ENCODE measurements around the gene SMAD7.

Gene SMAD7

GRCh38 chr18:48909721-48910120 is 41.0 kb downstream of the SMAD7 start:
- H3K4me3 ChIP-seq (ENCODE audit: control insufficient read depth, low read depth, low read length) = no peak overlapping the region
- no peak for DNase-seq (ENCODE audit: low read depth)
- no peak for TF ChIP-seq CTCF (IDR thresholded peaks at IDR 0.05; ENCODE audit: control insufficient read depth, insufficient read depth, low read depth, low read length, missing control alignments)

- no peak for TF ChIP-seq CTCF (IDR thresholded peaks at IDR 0.05; ENCODE audit: control insufficient read depth, insufficient read depth, low read depth, low read length, missing control alignments)
- H3K4me3 ChIP-seq (ENCODE audit: control insufficient read depth, low read depth, low read length) = no peak overlapping the region
- no peak for DNase-seq (ENCODE audit: low read depth)
These were observed 41.8 kb downstream of the SMAD7 start for GRCh38 chr18:48908916-48909315.

GRCh38 chr18:48905513-48905912 is 45.3 kb downstream of the SMAD7 start:
- TF ChIP-seq CTCF (IDR thresholded peaks at IDR 0.05; ENCODE audit: control insufficient read depth, insufficient read depth, low read depth, low read length, missing control alignments) = no peak
- no peak overlapping the region for H3K4me3 ChIP-seq (ENCODE audit: control insufficient read depth, low read depth, low read length)
- DNase-seq (ENCODE audit: low read depth) = no peak

GRCh38 chr18:48904847-48905394 is 45.8 kb downstream of the SMAD7 start:
- H3K4me3 ChIP-seq (ENCODE audit: control insufficient read depth, low read depth, low read length) = no peak overlapping the region
- TF ChIP-seq CTCF (IDR thresholded peaks at IDR 0.05; ENCODE audit: control insufficient read depth, insufficient read depth, low read depth, low read length, missing control alignments) = no peak
- DNase-seq (ENCODE audit: low read depth) = no peak

- H3K4me3 ChIP-seq (ENCODE audit: control insufficient read depth, low read depth, low read length) = no peak overlapping the region
- TF ChIP-seq CTCF (IDR thresholded peaks at IDR 0.05; ENCODE audit: control insufficient read depth, insufficient read depth, low read depth, low read length, missing control alignments) = no peak
- DNase-seq (ENCODE audit: low read depth) = no peak
These were observed 46.7 kb downstream of the SMAD7 start for GRCh38 chr18:48904091-48904490.

GRCh38 chr18:48902856-48903601 is 47.7 kb downstream of the SMAD7 start:
- TF ChIP-seq CTCF (IDR thresholded peaks at IDR 0.05; ENCODE audit: control insufficient read depth, insufficient read depth, low read depth, low read length, missing control alignments) = no peak
- H3K4me3 ChIP-seq (ENCODE audit: control insufficient read depth, low read depth, low read length) = no peak overlapping the region
- no peak for DNase-seq (ENCODE audit: low read depth)

Measured in AG09309 (cell line).